ENCODE results near the gene FJX1.
A peak's percentile ranks its signal among the peaks of the same experiment; 100 is the strongest.
"Not testable (repeated sequence)": the region's sequence is repeated elsewhere in the genome, so short reads cannot be mapped to it uniquely, and the experiment has no call there.

The FJX1 gene

DNA sequence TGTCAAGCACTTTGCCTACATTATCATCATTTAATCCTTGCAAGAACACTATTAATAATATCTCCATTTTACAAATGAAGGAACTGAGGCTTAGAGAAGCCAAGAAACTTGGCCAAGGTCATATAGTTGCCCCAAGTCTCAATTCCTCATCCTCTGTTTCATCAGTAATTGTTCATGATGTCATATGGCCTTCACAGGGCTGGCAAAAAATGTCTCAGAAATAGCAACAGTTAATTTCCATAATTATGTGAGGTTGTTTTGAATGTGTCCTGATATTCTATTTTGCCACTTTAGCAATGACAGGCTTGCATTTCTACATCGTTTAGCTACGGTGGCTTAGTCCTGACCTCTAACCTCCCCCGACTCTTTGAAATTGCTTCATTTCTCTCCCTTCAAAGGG, 23.7 kb downstream of the FJX1 start:
- Histone ChIP-seq H3K27me3 (ENCODE audit: control insufficient read depth, insufficient read depth, low read length) (peaks cover 3% of the 10 kb centered on the region), H3K9ac (ENCODE audit: low read length) (no peak overlapping the region), H3K9me3 (ENCODE audit: control insufficient read depth, low read length) (no peaks in the 10 kb centered on the region), H3K36me3 (ENCODE audit: control insufficient read depth, insufficient read depth, low read length) (no peaks in the 10 kb centered on the region), H3K4me1 (ENCODE audit: control insufficient read depth, insufficient read depth, low read length) (no peaks in the 10 kb centered on the region), H3K4me3 (ENCODE audit: low read length) (no peak overlapping the region)

DNA sequence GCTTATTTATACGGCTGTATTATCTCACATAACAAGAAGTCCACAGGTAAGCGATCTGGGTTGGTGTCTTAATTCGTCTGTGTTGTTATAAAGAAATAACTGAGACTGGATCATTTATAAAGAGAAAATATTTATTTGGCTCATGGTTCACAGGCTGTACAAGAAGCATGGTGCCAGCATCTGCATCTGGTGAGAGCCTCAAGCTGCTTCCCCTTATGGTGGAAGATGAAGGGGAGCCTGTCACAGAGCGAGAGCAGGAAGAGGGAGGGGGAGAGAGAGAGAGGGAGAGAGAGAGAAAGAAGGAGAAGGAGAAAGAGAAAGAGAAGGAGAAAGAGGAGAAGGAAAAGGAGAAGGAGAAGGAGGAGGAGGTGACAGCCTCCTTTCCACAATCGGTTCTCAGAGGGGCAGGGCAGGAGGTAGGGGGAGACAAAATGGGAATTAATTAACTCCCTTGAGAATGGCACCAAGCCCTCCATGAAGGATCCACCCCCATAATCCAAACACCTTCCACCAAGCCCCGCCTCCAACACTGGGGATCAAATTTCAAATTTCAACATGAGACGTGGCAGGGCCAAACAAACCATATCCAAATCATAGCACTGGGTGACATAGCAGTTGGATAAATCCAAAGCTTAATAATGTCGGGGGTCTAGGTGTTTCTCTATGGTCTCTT, 29.3 kb downstream of the FJX1 start:
- Histone ChIP-seq H3K9ac (ENCODE audit: low read length) (no peak overlapping the region), H3K4me3 (ENCODE audit: low read length) (no peak overlapping the region), H3K36me3 (ENCODE audit: control insufficient read depth, insufficient read depth, low read length) (no peaks in the 10 kb centered on the region), H3K4me1 (ENCODE audit: control insufficient read depth, insufficient read depth, low read length) (no peaks in the 10 kb centered on the region), H3K9me3 (ENCODE audit: control insufficient read depth, low read length) (no peaks in the 10 kb centered on the region), H3K27me3 (ENCODE audit: control insufficient read depth, insufficient read depth, low read length) (no peaks in the 10 kb centered on the region)

DNA sequence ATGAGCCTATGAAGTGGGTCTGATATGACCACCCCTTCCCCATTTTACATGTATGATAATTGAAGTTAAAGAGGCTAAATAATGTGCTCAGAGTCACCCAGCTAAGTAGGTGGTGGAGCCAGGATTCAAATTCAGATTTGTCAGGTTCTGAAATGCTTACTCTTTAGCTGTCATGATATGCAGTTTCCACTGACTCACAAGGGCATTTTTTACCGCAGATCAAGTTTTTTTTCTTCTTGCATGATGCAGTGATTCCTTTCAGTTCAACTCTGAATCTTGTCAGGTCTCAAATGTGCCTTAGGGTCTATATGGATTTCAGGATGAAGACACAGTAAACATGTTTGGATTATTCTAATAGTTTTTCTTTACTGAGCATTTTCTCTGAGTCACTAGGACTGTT, 31.7 kb downstream of the FJX1 start:
- no peaks in the 10 kb centered on the region for H3K36me3 ChIP-seq (ENCODE audit: control insufficient read depth, insufficient read depth, low read length)
- H3K9ac ChIP-seq (ENCODE audit: low read length): no peak overlapping the region

DNA sequence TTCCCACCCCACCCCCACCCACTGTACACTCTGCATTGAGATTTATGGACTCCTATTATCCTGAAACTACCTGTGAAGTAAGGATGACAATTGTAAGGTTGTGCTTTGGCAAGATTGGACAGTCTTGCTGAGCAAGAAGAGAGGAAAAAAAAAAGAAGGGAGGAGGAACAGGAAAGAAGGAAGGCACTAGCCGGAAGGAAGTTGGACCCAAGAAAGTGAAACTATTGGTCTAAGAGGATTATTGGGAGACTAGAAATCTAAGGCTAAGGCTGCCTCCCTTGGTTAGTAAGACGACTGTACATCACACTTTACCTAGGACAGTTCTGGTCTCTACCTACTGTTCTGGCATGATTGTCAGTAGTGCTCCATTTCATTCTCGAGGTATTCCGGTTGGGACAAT, 32.2 kb downstream of the FJX1 start:
- H3K9ac ChIP-seq (ENCODE audit: low read length): no peak overlapping the region
- no peaks in the 10 kb centered on the region for H3K27me3 ChIP-seq (ENCODE audit: control insufficient read depth, insufficient read depth, low read length)
- no peak overlapping the region for H3K4me3 ChIP-seq (ENCODE audit: low read length)
- H3K36me3 ChIP-seq (ENCODE audit: control insufficient read depth, insufficient read depth, low read length): no peaks in the 10 kb centered on the region
- H3K9me3 ChIP-seq (ENCODE audit: control insufficient read depth, low read length): no peaks in the 10 kb centered on the region
- H3K4me1 ChIP-seq (ENCODE audit: control insufficient read depth, insufficient read depth, low read length): no peaks in the 10 kb centered on the region

More for the DNA sequence above, 31.7 kb downstream of the FJX1 start:
- Histone ChIP-seq H3K4me3 (ENCODE audit: low read length) (no peak overlapping the region), H3K9me3 (ENCODE audit: control insufficient read depth, low read length) (no peaks in the 10 kb centered on the region), H3K4me1 (ENCODE audit: control insufficient read depth, insufficient read depth, low read length) (no peaks in the 10 kb centered on the region), H3K27me3 (ENCODE audit: control insufficient read depth, insufficient read depth, low read length) (no peaks in the 10 kb centered on the region)

DNA sequence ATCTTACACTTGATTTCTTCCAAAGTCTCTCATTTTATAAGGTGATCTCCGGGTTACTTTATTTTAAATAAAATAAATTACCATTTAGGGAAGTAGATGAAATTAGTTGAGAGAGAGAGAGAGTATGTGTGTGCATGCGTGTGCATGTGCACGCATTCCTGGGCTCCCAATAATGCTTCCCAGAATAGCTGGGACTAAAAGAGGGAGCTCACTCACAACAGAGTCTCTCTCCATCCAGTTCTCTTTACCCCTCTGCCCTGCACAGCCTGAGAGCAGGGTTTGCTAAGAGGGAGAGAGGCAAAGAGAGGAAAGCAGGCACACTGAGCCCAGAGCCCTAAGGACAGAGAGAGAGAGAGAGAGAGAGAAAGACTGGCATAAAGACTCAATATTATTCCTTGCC, 33.0 kb downstream of the FJX1 start:
- Histone ChIP-seq H3K4me1 (ENCODE audit: control insufficient read depth, insufficient read depth, low read length) (no peaks in the 10 kb centered on the region), H3K9me3 (ENCODE audit: control insufficient read depth, low read length) (no peaks in the 10 kb centered on the region)

DNA sequence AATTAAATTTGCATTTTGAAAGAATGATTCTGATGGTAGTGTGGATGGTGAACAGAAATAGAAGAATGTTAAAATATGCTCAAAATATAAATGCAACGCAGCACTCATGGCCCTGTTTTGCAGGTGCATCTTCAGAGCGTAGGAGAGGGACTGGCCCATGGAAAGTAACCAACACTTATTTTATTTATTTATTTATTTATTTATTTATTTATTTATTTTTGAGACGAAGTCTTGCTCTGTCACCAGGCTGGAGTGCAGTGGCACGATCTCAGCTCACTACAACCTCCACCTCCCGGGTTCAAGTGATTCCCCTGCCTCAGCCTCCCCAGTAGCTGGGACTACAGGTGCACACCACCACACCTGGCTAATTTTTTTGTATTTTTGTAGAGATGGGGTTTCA, 34.5 kb downstream of the FJX1 start:
- H3K9ac ChIP-seq (ENCODE audit: low read length); H3K4me3 ChIP-seq (ENCODE audit: low read length); H3K36me3 ChIP-seq (ENCODE audit: control insufficient read depth, insufficient read depth, low read length); H3K27me3 ChIP-seq (ENCODE audit: control insufficient read depth, insufficient read depth, low read length); H3K4me1 ChIP-seq (ENCODE audit: control insufficient read depth, insufficient read depth, low read length); H3K9me3 ChIP-seq (ENCODE audit: control insufficient read depth, low read length): not testable (repeated sequence)

More for the DNA sequence above, 33.0 kb downstream of the FJX1 start:
- Histone ChIP-seq H3K27me3 (ENCODE audit: control insufficient read depth, insufficient read depth, low read length) (peaks cover 7% of the 10 kb centered on the region), H3K36me3 (ENCODE audit: control insufficient read depth, insufficient read depth, low read length) (no peaks in the 10 kb centered on the region), H3K9ac (ENCODE audit: low read length) (no peak overlapping the region), H3K4me3 (ENCODE audit: low read length) (no peak overlapping the region)

DNA sequence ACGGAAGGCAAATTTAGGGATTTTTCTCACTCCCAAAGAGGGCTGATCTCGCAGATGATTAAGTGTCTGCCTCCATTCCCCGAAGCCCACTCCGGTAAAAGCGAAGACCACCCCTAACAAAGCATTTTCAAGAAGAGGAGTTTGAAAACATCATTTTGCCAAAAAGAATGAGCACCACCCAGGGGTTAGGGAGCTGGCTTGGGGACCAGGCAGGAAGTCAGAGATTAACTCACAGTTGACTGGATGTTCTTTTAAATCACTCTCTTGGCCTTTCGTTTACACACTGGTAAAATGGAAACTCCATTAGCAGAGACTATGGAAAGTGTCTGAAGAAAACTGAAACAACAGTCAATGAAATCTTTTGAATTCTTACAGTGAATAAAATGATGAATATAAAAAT, 36.5 kb downstream of the FJX1 start:
- peaks cover 9% of the 10 kb centered on the region for H3K27me3 ChIP-seq (ENCODE audit: control insufficient read depth, insufficient read depth, low read length)
- H3K36me3 ChIP-seq (ENCODE audit: control insufficient read depth, insufficient read depth, low read length): no peaks in the 10 kb centered on the region
- no peaks in the 10 kb centered on the region for H3K4me1 ChIP-seq (ENCODE audit: control insufficient read depth, insufficient read depth, low read length)
- H3K9ac ChIP-seq (ENCODE audit: low read length): no peak overlapping the region
- no peaks in the 10 kb centered on the region for H3K9me3 ChIP-seq (ENCODE audit: control insufficient read depth, low read length)
- H3K4me3 ChIP-seq (ENCODE audit: low read length): no peak overlapping the region

DNA sequence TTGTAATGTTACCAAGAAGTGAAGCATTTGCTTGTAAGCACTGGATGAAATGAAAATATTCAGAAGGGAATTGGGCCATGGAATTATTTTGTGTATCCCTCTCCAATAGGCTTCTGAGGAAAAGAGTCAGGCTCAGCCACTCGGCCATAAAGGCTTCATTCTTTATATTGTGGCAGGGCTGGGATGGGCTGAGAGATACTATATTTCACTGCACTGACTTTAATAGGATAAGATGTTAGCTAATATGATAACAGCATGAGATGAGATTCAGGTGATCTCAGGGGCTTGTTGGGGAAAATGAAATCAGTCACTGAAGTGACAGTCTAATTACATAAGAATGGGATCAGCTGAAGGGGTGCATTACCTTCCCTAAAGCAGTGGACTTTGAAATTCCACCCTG, 37.0 kb downstream of the FJX1 start:
- H3K9me3 ChIP-seq (ENCODE audit: control insufficient read depth, low read length): no peaks in the 10 kb centered on the region
- H3K27me3 ChIP-seq (ENCODE audit: control insufficient read depth, insufficient read depth, low read length): peaks cover 9% of the 10 kb centered on the region
- H3K4me3 ChIP-seq (ENCODE audit: low read length): no peak overlapping the region
- no peak overlapping the region for H3K9ac ChIP-seq (ENCODE audit: low read length)
- H3K4me1 ChIP-seq (ENCODE audit: control insufficient read depth, insufficient read depth, low read length): no peaks in the 10 kb centered on the region
- no peaks in the 10 kb centered on the region for H3K36me3 ChIP-seq (ENCODE audit: control insufficient read depth, insufficient read depth, low read length)

DNA sequence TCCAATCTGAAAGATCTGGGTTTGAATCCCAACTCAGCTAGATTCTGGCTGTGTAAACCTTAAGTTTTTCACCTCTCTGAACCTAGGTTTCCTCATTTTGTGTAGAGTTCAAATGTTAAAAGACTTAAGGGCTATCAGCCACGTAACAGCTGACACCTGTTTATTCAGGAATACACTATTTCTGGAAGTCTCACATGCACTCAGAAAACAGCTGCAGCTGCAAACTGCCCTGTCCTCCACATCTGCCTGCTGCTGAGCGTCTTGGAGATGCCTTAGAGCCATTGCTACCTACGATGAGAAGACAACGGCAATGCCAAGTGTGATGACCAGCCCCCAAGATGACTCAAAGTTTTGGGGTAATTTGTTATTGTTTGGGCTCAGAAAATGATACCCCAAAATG, 37.6 kb downstream of the FJX1 start:
- Histone ChIP-seq H3K9ac (ENCODE audit: low read length) (no peak overlapping the region), H3K4me1 (ENCODE audit: control insufficient read depth, insufficient read depth, low read length) (no peaks in the 10 kb centered on the region), H3K4me3 (ENCODE audit: low read length) (no peak overlapping the region), H3K36me3 (ENCODE audit: control insufficient read depth, insufficient read depth, low read length) (no peaks in the 10 kb centered on the region), H3K27me3 (ENCODE audit: control insufficient read depth, insufficient read depth, low read length) (peaks cover 9% of the 10 kb centered on the region), H3K9me3 (ENCODE audit: control insufficient read depth, low read length) (no peaks in the 10 kb centered on the region)

DNA sequence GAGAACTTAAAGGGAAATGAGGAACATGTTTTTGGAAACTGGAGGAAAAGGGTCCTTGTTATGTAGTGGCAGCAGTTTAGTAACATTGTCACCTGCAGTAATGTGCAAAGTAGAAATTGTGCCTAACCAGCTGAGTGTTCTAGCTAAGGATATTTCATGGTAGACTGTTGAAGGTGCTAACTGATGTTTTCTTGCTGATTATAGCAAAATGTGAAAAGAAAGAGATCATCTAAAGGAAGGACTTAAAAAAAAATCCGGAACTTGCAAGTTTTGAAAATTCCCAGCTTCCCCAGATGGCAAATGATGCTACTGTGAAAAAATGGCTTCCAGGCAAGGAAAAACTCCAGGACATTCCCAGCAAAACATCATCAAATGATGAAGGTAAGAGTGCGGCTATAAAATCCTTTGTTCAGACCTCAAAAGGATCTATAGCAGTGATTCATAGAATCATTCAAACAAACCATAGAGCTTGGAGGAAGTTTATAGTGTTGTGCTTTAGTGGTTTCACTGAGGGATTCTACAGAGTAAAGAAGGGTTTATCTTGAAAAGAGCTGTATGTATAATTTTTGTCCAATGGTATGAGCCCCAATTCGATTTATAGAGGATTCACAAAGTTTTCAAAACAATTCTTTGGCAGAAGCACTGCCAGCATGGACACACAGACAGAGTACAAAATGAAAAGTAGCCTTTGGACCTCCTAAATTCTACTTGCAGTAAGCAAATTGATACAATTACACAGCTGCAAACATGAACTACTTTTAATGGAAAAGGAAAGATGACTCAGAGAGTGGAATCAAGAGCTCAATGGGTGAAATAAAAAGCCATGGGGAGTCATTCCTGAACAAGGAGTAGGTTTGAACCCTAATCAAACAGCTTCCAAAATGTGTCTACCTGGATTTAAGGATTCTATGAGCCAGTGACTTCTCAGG, 40.0 kb downstream of the FJX1 start:
- Histone ChIP-seq H3K36me3 (ENCODE audit: control insufficient read depth, insufficient read depth, low read length) (no peaks in the 10 kb centered on the region), H3K9ac (ENCODE audit: low read length) (no peak overlapping the region)

DNA sequence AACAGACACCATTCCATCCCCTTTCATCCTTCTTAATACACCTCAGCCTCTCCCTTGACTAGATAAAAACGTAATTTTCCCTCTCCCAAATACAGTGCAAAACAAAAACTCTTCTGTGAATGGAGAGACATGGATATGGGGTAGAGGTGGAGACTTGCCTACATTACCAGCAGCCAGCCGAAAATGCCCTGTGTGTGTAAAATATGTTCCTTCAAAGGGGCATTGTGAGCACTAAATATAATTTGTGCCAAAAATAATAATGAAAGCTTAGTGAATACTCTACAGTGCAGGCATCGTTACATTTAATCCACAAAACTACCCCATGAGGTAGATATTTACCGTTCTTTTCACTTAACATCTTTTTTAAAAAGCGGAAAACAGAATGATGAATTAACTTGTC, 43.3 kb downstream of the FJX1 start:
- no peaks in the 10 kb centered on the region for H3K36me3 ChIP-seq (ENCODE audit: control insufficient read depth, insufficient read depth, low read length)

More for the DNA sequence above, 40.0 kb downstream of the FJX1 start:
- Histone ChIP-seq H3K27me3 (ENCODE audit: control insufficient read depth, insufficient read depth, low read length) (peaks cover 9% of the 10 kb centered on the region), H3K4me3 (ENCODE audit: low read length) (no peak overlapping the region), H3K9me3 (ENCODE audit: control insufficient read depth, low read length) (no peaks in the 10 kb centered on the region), H3K4me1 (ENCODE audit: control insufficient read depth, insufficient read depth, low read length) (peaks cover 4% of the 10 kb centered on the region)

DNA sequence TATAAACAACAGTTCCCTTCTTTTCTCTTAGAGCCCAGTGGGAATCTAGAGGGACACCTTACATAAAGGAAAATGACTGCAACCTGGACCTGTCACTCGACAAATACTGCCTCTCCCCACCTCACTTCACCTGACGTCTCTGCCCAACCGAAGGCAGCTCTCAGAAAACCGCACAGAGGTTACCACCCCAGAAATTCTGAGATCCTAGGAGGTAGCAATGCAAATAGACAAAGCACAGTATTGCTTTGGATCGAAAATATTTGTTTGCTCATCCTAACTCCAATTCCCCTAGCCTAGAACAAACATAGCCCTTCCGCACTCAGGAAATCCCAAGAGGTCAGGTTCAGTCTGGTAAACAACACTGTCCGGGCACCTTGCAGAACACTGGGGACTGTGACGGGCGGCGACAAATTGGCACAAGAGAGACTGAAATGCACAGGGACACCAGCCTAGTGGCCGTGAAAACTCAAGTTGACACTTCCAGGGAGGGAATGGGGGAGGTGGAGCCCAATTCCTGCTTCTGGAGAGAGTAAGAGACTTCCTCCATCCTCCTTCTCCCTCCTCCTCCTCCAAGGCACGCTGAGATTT, 43.9 kb downstream of the FJX1 start:
- Histone ChIP-seq H3K4me3 (ENCODE audit: low read length) (peak overlapping the region; percentile 93), H3K36me3 (ENCODE audit: control insufficient read depth, insufficient read depth, low read length) (no peaks in the 10 kb centered on the region), H3K9me3 (ENCODE audit: control insufficient read depth, low read length) (no peaks in the 10 kb centered on the region), H3K27me3 (ENCODE audit: control insufficient read depth, insufficient read depth, low read length) (no peaks in the 10 kb centered on the region), H3K9ac (ENCODE audit: low read length) (peak overlapping the region; percentile 73), H3K4me1 (ENCODE audit: control insufficient read depth, insufficient read depth, low read length) (peaks cover 14% of the 10 kb centered on the region)

More for the DNA sequence above, 43.3 kb downstream of the FJX1 start:
- H3K9ac ChIP-seq (ENCODE audit: low read length): peak overlapping the region; percentile 73
- no peaks in the 10 kb centered on the region for H3K27me3 ChIP-seq (ENCODE audit: control insufficient read depth, insufficient read depth, low read length)
- peaks cover 14% of the 10 kb centered on the region for H3K4me1 ChIP-seq (ENCODE audit: control insufficient read depth, insufficient read depth, low read length)
- H3K9me3 ChIP-seq (ENCODE audit: control insufficient read depth, low read length): no peaks in the 10 kb centered on the region
- H3K4me3 ChIP-seq (ENCODE audit: low read length): peak overlapping the region; percentile 93
